B cell (primary cell): ENCODE measurements around the gene ARFGAP2. TPM values are rescaled to one million over a fixed set of nuclear protein-coding genes. Genes with fewer than 3 reads are reported as not detected.

Experiments used
- ATAC-seq: fragments of 200-7000 bp; cut with Tn5 transposase; one replicate; pipeline ENCODE4 v1.10.0; 2021; ENCODE audit warnings: low read depth, mild to moderate bottlenecking, moderate number of reproducible peaks, moderate library complexity
- CTCF ChIA-PET: fragments of 350-600 bp; sonication (Branson Sonifier 250); formaldehyde crosslinking; loops from one replicate; lab custom pipeline; 2021; ENCODE audit warnings: antibody characterized with exemption, inconsistent platforms; lab: Charles Lee
- POLR2A ChIA-PET: fragments of 350-600 bp; sonication (Branson Sonifier 250); formaldehyde crosslinking; loops from one replicate; lab custom pipeline; 2021; ENCODE audit warnings: antibody characterized with exemption; lab: Charles Lee
- DNase-seq: peaks from one replicate; pipeline ENCODE4 v3.0.0; 2013
- H2AFZ ChIP-seq: 2 replicates; pipeline ENCODE4 v1.6.1; 2012; ENCODE audit warnings: mild to moderate bottlenecking, low read depth, low read length; ENCODE audit not compliant: insufficient read depth, poor library complexity, severe bottlenecking
- H3K27ac ChIP-seq, 2 donors: 1 replicate in 1 of 2; 2 replicates in 1 of 2; pipeline ENCODE4 v1.5.1; 2012 to 2013; ENCODE audit warnings: low read length in 2 of 2, mild to moderate bottlenecking in 2 of 2, moderate library complexity in 1 of 2
- H3K27me3 ChIP-seq, 4 experiments: fragments of 200-600 bp in 1 of 4; sonication (generic) in 1 of 4; replicated peaks in 1 of 4; 1 replicate in 2 of 4; 2 replicates in 2 of 4; pipeline versions ENCODE4 v1.6.1 to v1.7.0; 2013 to 2016; ENCODE audit warnings: low read length in 3 of 4, mild to moderate bottlenecking in 2 of 4, mixed read lengths in 1 of 4, moderate library complexity in 1 of 4; ENCODE audit not compliant: insufficient read depth in 4 of 4, control insufficient read depth in 3 of 4; ENCODE audit errors: control extremely low read depth in 1 of 4
- H3K36me3 ChIP-seq, 2 experiments: replicated peaks in 1 of 2; 1 replicate in 1 of 2; 2 replicates in 1 of 2; pipeline versions ENCODE4 v1.6.1 to v1.7.1; 2013; ENCODE audit warnings: low read length in 1 of 2; ENCODE audit not compliant: insufficient read depth in 2 of 2, control insufficient read depth in 1 of 2; ENCODE audit errors: control extremely low read depth in 1 of 2, extremely low read depth in 1 of 2
- H3K4me1 ChIP-seq, 2 donors: fragments of 200-600 bp in 1 of 2; sonication (generic) in 1 of 2; 1 replicate in 1 of 2; 2 replicates in 1 of 2; pipeline versions ENCODE4 v1.5.1 to v1.6.1; 2013 to 2017; ENCODE audit warnings: low read length in 2 of 2; ENCODE audit not compliant: control insufficient read depth in 2 of 2, insufficient read depth in 2 of 2
- H3K4me2 ChIP-seq: replicated peaks from 2 replicates; pipeline ENCODE3; 2012; ENCODE audit warnings: mild to moderate bottlenecking, low read depth, low read length; ENCODE audit not compliant: poor library complexity, severe bottlenecking
- H3K4me3 ChIP-seq, 5 experiments: fragments of 200-600 bp in 1 of 5; sonication (generic) in 1 of 5; 1 replicate in 3 of 5; 2 replicates in 2 of 5; pipeline versions ENCODE4 v1.5.1 to v1.7.0; 2011 to 2016; ENCODE audit warnings: low read length in 4 of 5, mild to moderate bottlenecking in 4 of 5, low read depth in 2 of 5, control low read depth in 1 of 5, moderate library complexity in 1 of 5; ENCODE audit not compliant: insufficient read depth in 1 of 5; ENCODE audit errors: control extremely low read depth in 1 of 5, extremely low read depth in 1 of 5
- H3K79me2 ChIP-seq: fragments of 200-600 bp; sonication (generic); one replicate; pipeline ENCODE4 v1.6.0; 2016; ENCODE audit warnings: low read length; ENCODE audit not compliant: control insufficient read depth, insufficient read depth
- H3K9ac ChIP-seq: fragments of 200-600 bp; sonication (generic); 2 replicates; pipeline ENCODE4 v1.6.1; 2017; ENCODE audit warnings: mild to moderate bottlenecking, low read length, moderate library complexity
- H3K9me3 ChIP-seq, 3 donors: one replicate each; pipeline versions ENCODE4 v1.6.1 to v1.7.1; 2013; ENCODE audit warnings: low read length in 2 of 3; ENCODE audit not compliant: control insufficient read depth in 2 of 3, insufficient read depth in 1 of 3; ENCODE audit errors: control extremely low read depth in 1 of 3
- H4K20me1 ChIP-seq: 2 replicates; pipeline ENCODE4 v1.6.0; 2012; ENCODE audit warnings: mild to moderate bottlenecking, low read length; ENCODE audit not compliant: insufficient read depth, control insufficient read depth, poor library complexity, severe bottlenecking
- H3K27ac Mint-ChIP-seq: one replicate; pipeline ENCODE4 v1.8.0; 2021; ENCODE audit warnings: mixed read lengths
- H3K27me3 Mint-ChIP-seq: one replicate; pipeline ENCODE4 v1.8.0; 2021; ENCODE audit warnings: mixed read lengths
- H3K4me1 Mint-ChIP-seq: one replicate; pipeline ENCODE4 v1.8.0; 2021; ENCODE audit warnings: mixed read lengths
- H3K4me3 Mint-ChIP-seq: one replicate; pipeline ENCODE4 v1.8.0; 2021; ENCODE audit warnings: mixed read lengths
- H3K9me3 Mint-ChIP-seq: one replicate; pipeline ENCODE4 v1.8.0; 2022; ENCODE audit warnings: mixed read lengths; ENCODE audit not compliant: insufficient read depth
- EZH2 ChIP-seq: IDR thresholded peaks from 2 replicates; pipeline ENCODE4 v1.6.1; 2012; ENCODE audit warnings: borderline replicate concordance, low read depth, mild to moderate bottlenecking, moderate library complexity, low read length; ENCODE audit not compliant: insufficient read depth, poor library complexity, severe bottlenecking
- WGBS: methylation state at CpG from one replicate; pipeline ENCODE4 v1.1.5; 2013; ENCODE audit warnings: missing lambda C conversion rate; ENCODE audit not compliant: insufficient coverage; 5-methylcytosine and 5-hydroxymethylcytosine counted together
- intact Hi-C: fragments of 100-400 bp; cut with micrococcal nuclease; formaldehyde crosslinking; loops from one replicate; pipeline ENCODE4 v1.10.0; 2022
- polyA plus RNA-seq: library from polyadenylated mRNA; depleted of rRNA; stranded (reverse); fragments of >200 nt; gene quantifications from 2 replicates; pipeline ENCODE4 v1.2.3, GENCODE V29; 2012
- total RNA-seq, 2 donors: library from RNA; stranded (reverse); fragments of 120-200 nt in 1 of 2; gene quantifications; 1 replicate in 1 of 2; 2 replicates in 1 of 2; pipeline versions ENCODE4 v1.2.3 to v1.2.4, GENCODE V29; 2013 to 2022
- TF ChIP-seq, protein P1 (sequence below): fragments of 200-600 bp; IDR thresholded peaks from one replicate; pipeline ENCODE4 v1.8.0; 2022; ENCODE audit warnings: antibody characterized with exemption, mild to moderate bottlenecking

ARFGAP2 gene
- total and polyA plus RNA-seq, 2 donors (not counting 1 experiment from before 2014, with no cell fraction given) = 141 to 200 TPM

DNA sequence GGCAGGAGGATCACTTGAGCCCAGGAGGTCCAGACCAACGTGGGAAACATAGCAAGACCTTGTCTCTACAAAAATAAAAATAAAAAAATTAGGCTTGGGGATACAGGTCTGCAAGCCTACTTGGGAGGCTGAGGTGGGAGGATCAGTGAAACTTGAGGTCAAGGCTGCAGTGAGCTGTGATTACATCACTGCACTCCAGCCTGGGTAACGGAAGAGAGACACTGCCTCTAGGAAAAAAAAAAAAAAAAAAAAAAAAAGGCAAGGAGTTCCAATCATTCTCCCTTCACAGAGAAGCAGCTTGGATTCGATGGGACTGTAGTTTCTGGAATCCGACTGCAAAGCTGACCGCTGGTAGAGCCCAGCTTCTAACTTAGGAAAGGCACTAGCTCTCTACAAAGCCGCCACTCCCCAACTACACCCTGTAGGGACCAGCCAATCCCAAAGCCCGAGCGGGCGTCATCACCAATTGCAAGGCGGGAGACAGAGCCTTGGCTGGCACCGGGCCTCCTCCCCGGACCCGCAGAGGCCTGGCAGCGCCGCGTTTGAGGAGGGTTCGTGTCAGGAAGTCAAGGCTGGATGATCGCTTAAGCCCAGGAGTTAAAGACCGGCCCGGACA is 37.4 kb upstream of the ARFGAP2 start:
- Histone ChIP-seq H3K36me3 (peaks cover 0 to 2% of the 10 kb centered on the region in 2 experiments), H3K9me3 (no peaks in the 10 kb centered on the region), H3K4me2 (peak overlapping the region; percentile 80), H3K4me3 (peak overlapping the region; percentile 71 to 92 (median 76)), H3K9ac (peak overlapping the region; percentile 73), H3K4me1 (peaks cover 14 to 30% of the 10 kb centered on the region in 2 donors), H4K20me1 (no peaks in the 10 kb centered on the region), H3K27me3 (no peaks in the 10 kb centered on the region), H3K79me2 (peaks cover 22% of the 10 kb centered on the region), H3K27ac (peak overlapping the region; percentile 89), H2AFZ (peak overlapping the region; percentile 83)
- Mint-ChIP-seq H3K27me3 (no peaks in the 10 kb centered on the region), H3K4me1 (peaks cover 30% of the 10 kb centered on the region), H3K27ac (peak overlapping the region; percentile 98), H3K4me3 (peak overlapping the region; percentile 98), H3K9me3 (no peaks in the 10 kb centered on the region)
- intact Hi-C loops = loop anchor here (1.0 kb wide), 5 partner anchors 28 to 553 kb away; partner anchors contain the start of genes FNBP4, PACSIN3 and SLC39A13
- ChIA-PET CTCF (interaction anchor here (0.9 to 3.7 kb wide), 11 partner anchors 12 to 197 kb away, joined by 3 to 37 read pairs (median 5); partner anchors contain the start of genes ACP2, ARFGAP2 and NR1H3), POLR2A (interaction anchor here (0.6 to 2.6 kb wide), 16 partner anchors 20 to 1409 kb away, joined by 3 to 29 read pairs (median 5); partner anchors contain the start of genes ACP2, ARFGAP2, MADD and NUP160)
- DNase-seq (peak; percentile 88), ATAC-seq (peak; percentile 79)
- no peak for TF ChIP-seq EZH2
- TF ChIP-seq, protein P1, sequence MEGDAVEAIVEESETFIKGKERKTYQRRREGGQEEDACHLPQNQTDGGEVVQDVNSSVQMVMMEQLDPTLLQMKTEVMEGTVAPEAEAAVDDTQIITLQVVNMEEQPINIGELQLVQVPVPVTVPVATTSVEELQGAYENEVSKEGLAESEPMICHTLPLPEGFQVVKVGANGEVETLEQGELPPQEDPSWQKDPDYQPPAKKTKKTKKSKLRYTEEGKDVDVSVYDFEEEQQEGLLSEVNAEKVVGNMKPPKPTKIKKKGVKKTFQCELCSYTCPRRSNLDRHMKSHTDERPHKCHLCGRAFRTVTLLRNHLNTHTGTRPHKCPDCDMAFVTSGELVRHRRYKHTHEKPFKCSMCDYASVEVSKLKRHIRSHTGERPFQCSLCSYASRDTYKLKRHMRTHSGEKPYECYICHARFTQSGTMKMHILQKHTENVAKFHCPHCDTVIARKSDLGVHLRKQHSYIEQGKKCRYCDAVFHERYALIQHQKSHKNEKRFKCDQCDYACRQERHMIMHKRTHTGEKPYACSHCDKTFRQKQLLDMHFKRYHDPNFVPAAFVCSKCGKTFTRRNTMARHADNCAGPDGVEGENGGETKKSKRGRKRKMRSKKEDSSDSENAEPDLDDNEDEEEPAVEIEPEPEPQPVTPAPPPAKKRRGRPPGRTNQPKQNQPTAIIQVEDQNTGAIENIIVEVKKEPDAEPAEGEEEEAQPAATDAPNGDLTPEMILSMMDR = no peak
- WGBS = 3% methylated on average over 16 of the region's 20 CpGs

DNA sequence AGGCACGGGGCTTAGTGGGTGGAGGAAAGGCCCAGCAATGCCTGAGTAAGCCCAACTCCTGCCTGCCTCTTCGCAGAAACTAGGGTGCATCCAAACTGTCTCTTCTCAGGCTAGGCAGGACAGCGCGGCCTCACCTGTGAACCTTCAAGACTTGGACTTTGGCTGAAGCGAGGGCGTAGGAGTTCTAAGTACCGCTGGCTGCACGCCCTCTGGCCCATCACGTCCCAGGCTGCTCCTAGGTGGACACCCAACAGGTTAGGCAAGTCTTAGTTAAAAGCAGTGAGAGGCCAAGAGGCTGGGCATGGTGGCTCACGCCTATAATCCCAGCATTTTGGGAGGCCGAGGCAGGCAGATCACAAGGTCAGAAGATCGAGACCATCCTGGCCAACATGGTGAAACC is 36.3 kb upstream of the ARFGAP2 start:
- Histone ChIP-seq H3K9ac (no peak overlapping the region), H3K79me2 (peaks cover 16% of the 10 kb centered on the region), H3K4me2 (no peak overlapping the region), H4K20me1 (no peaks in the 10 kb centered on the region), H3K27me3 (no peaks in the 10 kb centered on the region), H2AFZ (no peak overlapping the region), H3K36me3 (no peaks in the 10 kb centered on the region), H3K4me1 (peaks cover 14 to 23% of the 10 kb centered on the region in 2 donors), H3K4me3 (no peak overlapping the region), H3K9me3 (no peaks in the 10 kb centered on the region), H3K27ac (no peak overlapping the region)
- CTCF ChIA-PET = interaction anchor here (3.7 kb wide), 1 partner anchor 35 kb away, joined by 37 read pairs; the partner anchor contains the start of gene ARFGAP2
- ATAC-seq = no peak
- 94% methylated on average over 10 of the region's 12 CpGs for WGBS
- TF ChIP-seq, protein P1 = no peak
- TF ChIP-seq EZH2 = no peak
- H3K9me3 Mint-ChIP-seq = no peaks in the 10 kb centered on the region
- H3K4me1 Mint-ChIP-seq = peaks cover 23% of the 10 kb centered on the region
- no peaks in the 10 kb centered on the region for H3K27me3 Mint-ChIP-seq
- no peak for DNase-seq
- H3K4me3 Mint-ChIP-seq = no peak overlapping the region
- POLR2A ChIA-PET = interaction anchor here (0.7 kb wide), 1 partner anchor 572 kb away, joined by 8 read pairs; no protein-coding TSS in a partner anchor
- H3K27ac Mint-ChIP-seq = no peak overlapping the region
- intact Hi-C loops = no loop called here
